SKM-1 (cell line): ENCODE data around the gene ATN1.

ENCODE experiments used
- DNase-seq: peaks from one replicate; lab custom pipeline; 2025; ENCODE audit not compliant: unreplicated experiment; lab: John Stamatoyannopoulos, UW

Gene ATN1

GRCh38 chr12:6956021-6956727 lies 28.4 kb downstream of the ATN1 start:
- no peak for DNase-seq

- DNase-seq: no peak
Measured at GRCh38 chr12:6957151-6957701, 29.5 kb downstream of the ATN1 start.

GRCh38 chr12:6957741-6958608 lies 30.2 kb downstream of the ATN1 start:
- DNase-seq: no peak

GRCh38 chr12:6958609-6959057 lies 30.9 kb downstream of the ATN1 start:
- no peak for DNase-seq

- DNase-seq: peak; percentile 25
Measured at GRCh38 chr12:6959058-6959804, 31.5 kb downstream of the ATN1 start.

GRCh38 chr12:6959805-6960592 lies 32.2 kb downstream of the ATN1 start:
- DNase-seq: no peak

GRCh38 chr12:6960593-6961277 lies 33.0 kb downstream of the ATN1 start:
- no peak for DNase-seq

GRCh38 chr12:6961278-6961694 lies 33.5 kb downstream of the ATN1 start:
- DNase-seq: no peak

GRCh38 chr12:6961695-6962284 lies 34.0 kb downstream of the ATN1 start:
- DNase-seq: no peak

- no peak for DNase-seq
Measured at GRCh38 chr12:6962285-6963015, 34.7 kb downstream of the ATN1 start.

- DNase-seq: no peak
Measured at GRCh38 chr12:6963016-6963731, 35.4 kb downstream of the ATN1 start.

- DNase-seq: no peak
Measured at GRCh38 chr12:6963791-6964413, 36.1 kb downstream of the ATN1 start.

GRCh38 chr12:6964605-6965025 lies 36.9 kb downstream of the ATN1 start:
- no peak for DNase-seq

GRCh38 chr12:6965026-6965661 lies 37.4 kb downstream of the ATN1 start:
- peak; percentile 7 for DNase-seq

- DNase-seq: no peak
Measured at GRCh38 chr12:6965714-6966113, 38.0 kb downstream of the ATN1 start.

GRCh38 chr12:6966351-6966750 lies 38.6 kb downstream of the ATN1 start:
- DNase-seq: no peak

- DNase-seq: no peak
Measured at GRCh38 chr12:6967651-6968100, 39.9 kb downstream of the ATN1 start.
